Hindlimb muscle (tissue), 1 donor: ENCODE data around the gene ADAMTS16. TPM values are rescaled to one million over a fixed set of nuclear protein-coding genes. Genes with fewer than 3 reads are reported as not detected.

Source experiments
- DNase-seq: peaks from one replicate; pipeline ENCODE4 v3.0.0-alpha.2; 2013
- polyA plus RNA-seq: library from polyadenylated mRNA; unstranded; fragments of 120-200 nt; gene quantifications from one replicate; pipeline ENCODE4 v1.2.1, GENCODE V29; 2013; ENCODE audit not compliant: insufficient read length

Gene ADAMTS16
- polyA plus RNA-seq, 1 donor, result 7.4 TPM

- peak; percentile 55 for DNase-seq
Measured at GRCh38 chr5:5141625-5142525, 1.7 kb downstream of the ADAMTS16 start.

GRCh38 chr5:5144441-5144840, 4.3 kb downstream of the ADAMTS16 start:
- no peak for DNase-seq

- no peak for DNase-seq
Measured at GRCh38 chr5:5145651-5146529, 5.8 kb downstream of the ADAMTS16 start.

- no peak for DNase-seq
Measured at GRCh38 chr5:5146530-5147160, 6.5 kb downstream of the ADAMTS16 start.

- DNase-seq, result no peak
Measured at GRCh38 chr5:5149154-5149553, 9.0 kb downstream of the ADAMTS16 start.

DNA sequence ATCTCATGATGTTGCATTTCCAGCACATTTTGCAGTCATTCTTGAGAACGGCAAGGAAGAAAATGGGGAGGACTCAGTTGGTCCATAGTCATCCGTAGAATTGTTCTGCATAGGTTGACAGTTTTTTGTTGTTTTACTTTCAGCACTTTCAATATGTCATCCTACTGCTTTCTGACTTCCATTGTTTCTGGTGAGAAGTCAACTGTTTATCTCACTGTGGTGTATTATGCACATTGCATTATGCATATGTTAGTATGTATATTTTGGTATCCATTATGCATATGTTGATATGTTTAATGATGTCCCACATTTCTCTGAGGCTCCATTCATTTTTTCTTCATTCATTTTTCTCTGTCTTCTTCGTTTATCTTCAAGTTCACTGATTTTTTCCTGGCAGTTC, 10.5 kb downstream of the ADAMTS16 start:
- DNase-seq, result no peak

DNA sequence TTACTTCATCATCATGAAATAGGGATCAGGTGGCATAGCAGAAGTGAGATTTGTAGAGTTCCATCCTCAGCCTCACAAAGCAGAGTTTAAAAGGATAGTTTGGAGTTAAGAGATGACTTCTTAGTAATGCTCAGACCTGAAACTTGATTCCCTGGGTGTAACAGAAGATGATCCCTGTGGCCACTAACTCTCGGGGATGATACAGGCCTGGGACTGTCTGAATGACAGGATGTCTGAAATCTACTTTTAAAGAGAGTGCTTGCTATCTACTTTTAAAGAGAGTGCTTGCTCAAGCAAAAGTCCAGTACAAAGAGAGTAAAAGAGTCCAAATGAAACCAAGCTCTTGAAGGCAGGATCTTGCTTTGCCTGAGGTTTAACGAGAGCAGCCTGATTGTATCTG, 14.6 kb downstream of the ADAMTS16 start:
- DNase-seq, result no peak

- DNase-seq, result no peak
Measured at GRCh38 chr5:5155617-5156016, 15.5 kb downstream of the ADAMTS16 start.

DNA sequence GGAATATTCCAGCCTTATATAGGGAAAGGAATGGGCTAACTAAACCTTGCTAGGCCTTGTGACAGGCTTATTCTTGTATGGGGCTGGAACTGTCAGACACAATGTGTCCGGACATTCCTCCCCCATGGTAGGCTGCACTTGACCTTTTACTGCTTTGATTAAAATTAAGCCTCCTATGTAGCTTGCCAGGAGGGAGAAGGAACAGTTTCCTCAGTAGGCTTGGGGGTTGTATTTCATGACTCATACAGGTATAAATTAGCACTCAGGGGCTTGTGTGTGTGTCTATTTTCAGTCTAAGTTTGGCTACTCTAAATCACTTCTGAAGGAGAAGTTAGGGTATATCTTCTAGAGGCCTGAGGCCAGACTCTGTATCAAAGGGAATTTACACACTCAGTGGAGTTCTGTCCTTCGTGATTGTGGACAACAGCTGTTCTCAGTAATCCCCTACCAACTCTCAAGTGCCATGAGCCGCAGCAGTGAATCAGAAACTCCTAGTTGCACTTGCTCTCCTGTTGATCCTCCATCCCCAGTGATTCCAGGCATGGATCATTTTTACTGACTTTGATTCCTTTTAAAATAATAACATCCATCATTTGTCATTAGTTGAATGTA, 16.4 kb downstream of the ADAMTS16 start:
- no peak for DNase-seq

- no peak for DNase-seq
Measured at GRCh38 chr5:5158472-5158895, 18.4 kb downstream of the ADAMTS16 start.

GRCh38 chr5:5159282-5160103, 19.4 kb downstream of the ADAMTS16 start:
- no peak for DNase-seq

- DNase-seq, result no peak
Measured at GRCh38 chr5:5164163-5164562, 24.0 kb downstream of the ADAMTS16 start.

DNA sequence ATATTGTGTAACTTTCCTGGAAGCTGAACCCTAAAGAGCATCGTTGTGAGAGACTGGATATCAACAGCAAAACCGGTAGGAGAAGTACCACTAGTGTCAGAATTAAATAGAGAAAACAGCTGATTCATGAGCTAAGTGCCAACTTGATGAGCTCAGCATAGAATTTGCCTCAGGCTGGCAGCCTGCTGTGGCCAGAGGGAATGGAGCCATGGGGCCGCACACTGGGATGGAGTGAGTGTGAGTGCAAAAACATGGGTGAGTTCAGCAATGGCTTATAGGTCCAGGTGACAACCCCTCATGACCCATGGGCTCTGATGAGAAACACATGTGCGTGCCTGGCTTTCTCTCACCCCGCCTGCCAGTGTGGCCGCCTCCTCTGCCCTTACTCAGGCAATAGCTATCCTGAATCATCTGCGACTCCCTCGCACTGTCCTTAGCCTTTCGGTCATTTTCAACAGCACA, 25.4 kb downstream of the ADAMTS16 start:
- DNase-seq, result no peak

DNA sequence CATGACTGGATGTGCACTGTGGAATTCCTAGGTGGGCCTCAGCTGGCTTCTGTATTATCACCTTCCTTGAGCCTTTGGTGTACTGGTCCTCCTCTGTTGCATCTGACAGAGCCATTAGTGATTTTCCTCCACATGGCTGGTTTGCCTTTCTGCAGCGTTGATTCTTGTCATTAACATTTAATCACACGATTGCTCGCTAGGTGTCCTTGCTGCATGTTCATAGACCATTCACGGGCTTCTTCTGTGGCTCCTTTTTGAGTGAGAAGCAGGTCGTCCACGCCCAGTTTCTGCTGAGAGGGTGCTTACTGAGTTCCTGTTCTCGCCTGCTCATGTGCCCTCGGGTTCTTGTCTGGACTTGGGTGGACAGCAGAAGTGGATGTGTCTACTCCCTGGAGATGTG, 29.3 kb downstream of the ADAMTS16 start:
- no peak for DNase-seq

DNA sequence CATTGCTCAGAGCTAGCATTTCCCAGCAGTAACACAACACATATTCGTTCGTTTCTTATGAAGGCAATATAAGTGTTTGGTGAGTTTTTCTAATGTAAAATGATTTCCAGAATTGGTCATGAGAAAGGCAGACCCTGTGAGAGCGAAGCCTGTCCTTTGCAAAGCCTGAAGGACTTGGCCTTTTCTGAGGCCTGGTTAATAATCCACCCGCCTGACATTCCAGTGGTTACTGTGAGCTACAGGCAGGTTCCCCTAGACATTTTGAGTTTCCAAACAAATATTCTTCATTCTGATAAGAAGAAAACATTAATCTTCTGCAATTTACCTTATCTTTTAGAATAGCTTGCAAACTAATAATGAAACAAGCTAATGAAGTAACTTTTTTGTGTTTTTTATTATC, 38.0 kb downstream of the ADAMTS16 start:
- no peak for DNase-seq

GRCh38 chr5:5178580-5178979, 38.5 kb downstream of the ADAMTS16 start:
- DNase-seq, result no peak

DNA sequence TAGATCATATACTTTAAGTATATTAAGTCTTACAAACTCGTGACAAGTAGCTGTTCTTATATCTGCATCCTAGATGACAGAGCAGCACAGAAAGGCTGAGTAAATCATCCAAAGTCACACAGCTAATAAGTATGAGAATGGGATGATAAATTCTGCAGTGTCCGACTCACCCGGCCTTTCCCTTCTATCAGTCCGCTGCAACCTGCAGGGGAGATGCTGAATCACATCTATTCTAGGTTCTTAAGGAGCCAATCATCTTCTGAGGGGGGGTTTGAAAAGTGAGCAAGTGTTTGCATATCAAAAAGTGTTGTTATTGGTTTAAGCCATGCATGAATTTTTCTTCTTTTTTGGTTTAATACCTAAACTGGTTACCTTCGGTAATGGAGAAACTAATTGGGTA, 38.9 kb downstream of the ADAMTS16 start:
- DNase-seq, result no peak

DNA sequence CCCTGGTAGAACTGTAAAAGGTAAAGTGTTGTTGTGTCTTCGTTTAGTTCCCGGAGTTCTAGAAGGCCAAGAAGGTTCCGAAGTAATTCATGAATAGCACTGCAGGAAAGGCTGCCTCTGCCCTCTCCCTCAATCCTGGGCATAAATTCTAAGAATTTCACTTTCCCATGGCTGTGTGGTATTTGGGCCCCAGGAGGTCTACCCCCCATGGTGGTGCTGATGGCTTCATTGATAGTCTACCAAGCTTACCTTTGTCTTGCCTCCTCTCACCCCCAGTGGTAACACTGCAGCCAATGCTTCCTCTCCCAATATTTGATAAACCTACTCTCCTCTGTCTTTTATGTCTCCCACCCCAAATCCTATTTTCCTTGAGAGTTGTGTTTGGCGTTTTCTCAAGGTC, 39.5 kb downstream of the ADAMTS16 start:
- no peak for DNase-seq

- no peak for DNase-seq
Measured at GRCh38 chr5:5181650-5182324, 41.7 kb downstream of the ADAMTS16 start.

- DNase-seq, result no peak
Measured at GRCh38 chr5:5182508-5183188, 42.5 kb downstream of the ADAMTS16 start.
